MCF 10A (cell line): ENCODE results near the gene ARHGAP10. TPM values are rescaled to one million over a fixed set of nuclear protein-coding genes. Genes with fewer than 3 reads are reported as not detected.

ENCODE experiments used
- BruUV-seq: library from RNA; stranded (reverse); fragments of 400-500 nt; replicated peaks from 2 replicates; lab custom pipeline; 2021; lab: Mats Ljungman, UMichigan
- CTCF ChIA-PET: fragments of 300-600 bp; sonication (Branson Sonifier 250); formaldehyde crosslinking; extraction: SDS; loops from one replicate; lab custom pipeline; 2021; ENCODE audit warnings: antibody characterized with exemption, inconsistent platforms; lab: Yijun Ruan, JAX
- POLR2A ChIA-PET: fragments of 300-600, 350-650 bp; sonication (Branson Sonifier 250); formaldehyde crosslinking; extraction: SDS; loops from one replicate; lab custom pipeline; 2020; ENCODE audit warnings: antibody characterized with exemption, inconsistent platforms; lab: Yijun Ruan, JAX
- DNase-seq: peaks from one replicate; pipeline ENCODE4 v3.0.0-alpha.2; 2018; ENCODE audit not compliant: unreplicated experiment
- H3K27ac Mint-ChIP-seq: one replicate; pipeline ENCODE4 v1.8.0; 2022; ENCODE audit warnings: mild to moderate bottlenecking, low read depth, mixed read lengths; ENCODE audit not compliant: unreplicated experiment
- H3K27me3 Mint-ChIP-seq: one replicate; pipeline ENCODE4 v1.8.0; 2022; ENCODE audit warnings: mixed read lengths; ENCODE audit not compliant: insufficient read depth, unreplicated experiment
- H3K36me3 Mint-ChIP-seq: one replicate; pipeline ENCODE4 v1.8.0; 2022; ENCODE audit warnings: mild to moderate bottlenecking, moderate library complexity, mixed read lengths; ENCODE audit not compliant: insufficient read depth, unreplicated experiment
- H3K4me1 Mint-ChIP-seq: one replicate; pipeline ENCODE4 v1.8.0; 2022; ENCODE audit warnings: mixed read lengths; ENCODE audit not compliant: insufficient read depth, unreplicated experiment
- H3K4me3 Mint-ChIP-seq: one replicate; pipeline ENCODE4 v1.8.0; 2022; ENCODE audit warnings: mild to moderate bottlenecking, moderate library complexity, mixed read lengths; ENCODE audit not compliant: unreplicated experiment
- H3K9me3 Mint-ChIP-seq: one replicate; pipeline ENCODE4 v1.8.0; 2022; ENCODE audit warnings: mixed read lengths; ENCODE audit not compliant: unreplicated experiment
- intact Hi-C: fragments of 100-400 bp; cut with micrococcal nuclease; formaldehyde crosslinking; loops from 2 replicates; pipeline ENCODE4 v1.14.1; 2022
- total RNA-seq: library from RNA; stranded (reverse); gene quantifications from 2 replicates; pipeline ENCODE4 v1.2.3, GENCODE V29; 2022
- TF ChIP-seq, protein P1 (sequence below): fragments of 200-600 bp; IDR thresholded peaks from one replicate; pipeline ENCODE4 v1.8.0; 2022; ENCODE audit warnings: antibody characterized with exemption, mild to moderate bottlenecking; ENCODE audit not compliant: unreplicated experiment

ARHGAP10 gene
- total RNA-seq, 1 experiment from 2014 or later = 22.4 TPM

DNA sequence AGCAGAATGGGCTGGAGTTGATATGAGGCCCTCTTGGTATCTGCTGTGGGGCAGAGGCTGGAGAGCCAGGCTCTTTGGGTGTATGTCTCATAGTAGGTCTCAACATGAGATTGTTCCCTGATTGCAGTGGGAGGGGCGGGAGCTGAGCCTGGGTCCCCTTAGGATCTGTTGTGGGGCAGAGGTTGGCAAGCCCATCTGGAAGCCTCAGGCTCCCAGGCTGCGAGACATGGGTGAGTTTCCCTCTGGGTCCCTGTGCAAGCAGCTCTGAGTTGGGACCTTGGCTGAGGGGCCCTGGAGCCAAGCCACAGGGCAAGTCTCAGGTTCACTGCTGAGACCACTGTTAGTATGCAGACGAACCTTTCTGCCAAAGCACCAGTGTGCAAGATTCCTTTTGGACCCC lies 201.9 kb downstream of the ARHGAP10 start:
- no peak for DNase-seq
- no peaks in the 10 kb centered on the region for H3K9me3 Mint-ChIP-seq
- ChIA-PET CTCF (no interaction called here), POLR2A (no interaction called here)
- H3K27me3 Mint-ChIP-seq = no peaks in the 10 kb centered on the region
- TF ChIP-seq, protein P1, sequence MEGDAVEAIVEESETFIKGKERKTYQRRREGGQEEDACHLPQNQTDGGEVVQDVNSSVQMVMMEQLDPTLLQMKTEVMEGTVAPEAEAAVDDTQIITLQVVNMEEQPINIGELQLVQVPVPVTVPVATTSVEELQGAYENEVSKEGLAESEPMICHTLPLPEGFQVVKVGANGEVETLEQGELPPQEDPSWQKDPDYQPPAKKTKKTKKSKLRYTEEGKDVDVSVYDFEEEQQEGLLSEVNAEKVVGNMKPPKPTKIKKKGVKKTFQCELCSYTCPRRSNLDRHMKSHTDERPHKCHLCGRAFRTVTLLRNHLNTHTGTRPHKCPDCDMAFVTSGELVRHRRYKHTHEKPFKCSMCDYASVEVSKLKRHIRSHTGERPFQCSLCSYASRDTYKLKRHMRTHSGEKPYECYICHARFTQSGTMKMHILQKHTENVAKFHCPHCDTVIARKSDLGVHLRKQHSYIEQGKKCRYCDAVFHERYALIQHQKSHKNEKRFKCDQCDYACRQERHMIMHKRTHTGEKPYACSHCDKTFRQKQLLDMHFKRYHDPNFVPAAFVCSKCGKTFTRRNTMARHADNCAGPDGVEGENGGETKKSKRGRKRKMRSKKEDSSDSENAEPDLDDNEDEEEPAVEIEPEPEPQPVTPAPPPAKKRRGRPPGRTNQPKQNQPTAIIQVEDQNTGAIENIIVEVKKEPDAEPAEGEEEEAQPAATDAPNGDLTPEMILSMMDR = no peak
- no peaks in the 10 kb centered on the region for H3K4me1 Mint-ChIP-seq
- H3K36me3 Mint-ChIP-seq = peaks cover 25% of the 10 kb centered on the region
- H3K4me3 Mint-ChIP-seq = no peak overlapping the region
- intact Hi-C loops = no loop called here
- BruUV-seq = no TSS peak
- no peak overlapping the region for H3K27ac Mint-ChIP-seq

DNA sequence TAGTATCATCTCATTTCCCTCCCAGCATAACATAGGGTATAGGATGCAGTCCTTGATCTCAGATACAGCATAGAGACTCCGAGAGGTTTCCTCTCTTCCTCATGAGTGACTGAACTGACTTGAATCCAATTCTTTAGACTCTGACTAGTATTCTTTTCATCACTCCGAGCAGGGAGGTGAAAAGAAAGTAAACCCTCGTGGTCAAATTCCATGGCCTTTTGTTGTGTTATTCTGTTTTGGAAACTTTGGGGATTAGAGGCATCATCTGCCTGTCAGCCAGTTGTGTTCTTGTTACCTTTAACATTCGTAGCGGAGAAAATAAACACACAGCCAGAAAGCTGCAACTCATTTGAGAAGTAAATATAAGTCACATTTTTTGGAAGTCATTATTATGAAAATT lies 206.6 kb downstream of the ARHGAP10 start:
- Mint-ChIP-seq H3K4me3 (no peak overlapping the region), H3K27me3 (no peaks in the 10 kb centered on the region), H3K36me3 (peaks cover 19% of the 10 kb centered on the region), H3K27ac (no peak overlapping the region), H3K9me3 (no peaks in the 10 kb centered on the region), H3K4me1 (no peaks in the 10 kb centered on the region)
- TF ChIP-seq, protein P1 = no peak
- intact Hi-C loops = no loop called here
- no TSS peak for BruUV-seq
- POLR2A ChIA-PET = interaction anchor here (0.9 kb wide), 1 partner anchor 8 kb away, joined by 3 read pairs; no protein-coding TSS in a partner anchor
- CTCF ChIA-PET = no interaction called here
- no peak for DNase-seq

DNA sequence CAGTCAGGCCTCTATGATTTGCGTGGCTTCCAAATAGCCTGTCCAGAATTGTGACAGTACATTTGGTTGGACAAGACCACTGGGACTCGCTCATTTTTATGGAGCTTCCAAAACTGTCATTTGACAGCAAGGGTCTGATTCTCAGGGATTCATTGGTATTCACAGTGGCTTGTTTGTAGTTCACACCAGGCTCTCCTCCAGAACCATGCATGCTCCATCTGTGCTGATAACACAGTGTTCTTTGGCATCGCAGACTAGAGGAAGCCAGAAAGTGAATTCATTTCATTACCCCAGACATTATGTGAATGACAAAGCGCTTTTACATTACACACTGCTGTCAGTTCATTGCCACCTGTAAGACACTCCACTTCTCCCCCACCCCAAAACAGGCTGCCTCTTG lies 208.3 kb downstream of the ARHGAP10 start:
- DNase-seq = no peak
- Mint-ChIP-seq H3K4me3 (no peak overlapping the region), H3K9me3 (no peaks in the 10 kb centered on the region), H3K27me3 (no peaks in the 10 kb centered on the region), H3K36me3 (peaks cover 11% of the 10 kb centered on the region), H3K4me1 (no peaks in the 10 kb centered on the region), H3K27ac (no peak overlapping the region)
- TF ChIP-seq, protein P1 = no peak
- ChIA-PET POLR2A (interaction anchor here (1.4 kb wide), 1 partner anchor 11 kb away, joined by 3 read pairs; no protein-coding TSS in a partner anchor), CTCF (interaction anchor here (0.6 kb wide), 1 partner anchor 1254 kb away, joined by 3 read pairs; no protein-coding TSS in a partner anchor)
- BruUV-seq = no TSS peak
- intact Hi-C loops = no loop called here

DNA sequence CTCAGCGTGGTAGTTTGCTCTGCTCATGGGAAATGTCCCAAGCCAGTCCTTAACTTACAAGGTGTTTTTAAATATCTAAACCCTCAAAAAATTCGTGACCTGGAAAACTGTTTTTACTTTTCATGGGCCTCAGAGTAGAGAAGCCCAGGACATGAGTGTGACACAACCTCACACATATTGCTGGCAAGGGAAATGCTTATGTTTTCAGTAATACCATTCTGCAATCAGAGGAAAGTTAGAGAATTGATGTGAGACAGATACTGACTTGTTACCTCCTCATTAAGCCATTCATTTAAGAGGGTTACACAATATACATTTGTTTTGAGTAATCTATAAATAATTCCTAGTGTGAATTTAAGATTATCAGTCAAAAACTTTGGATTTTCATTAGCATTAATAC lies 209.5 kb downstream of the ARHGAP10 start:
- intact Hi-C loops = no loop called here
- H3K27ac Mint-ChIP-seq = no peak overlapping the region
- H3K4me1 Mint-ChIP-seq = no peaks in the 10 kb centered on the region
- CTCF ChIA-PET = no interaction called here
- no peak for DNase-seq
- H3K27me3 Mint-ChIP-seq = no peaks in the 10 kb centered on the region
- TF ChIP-seq, protein P1 = no peak
- H3K36me3 Mint-ChIP-seq = peaks cover 19% of the 10 kb centered on the region
- no TSS peak for BruUV-seq
- H3K4me3 Mint-ChIP-seq = no peak overlapping the region
- POLR2A ChIA-PET = interaction anchor here (1.4 kb wide), 1 partner anchor 12 kb away, joined by 3 read pairs; no protein-coding TSS in a partner anchor
- no peaks in the 10 kb centered on the region for H3K9me3 Mint-ChIP-seq
